ENCODE results near the gene HSPA6.
A peak's percentile ranks its signal among the peaks of the same experiment; 100 is the strongest.

HSPA6 gene

DNA sequence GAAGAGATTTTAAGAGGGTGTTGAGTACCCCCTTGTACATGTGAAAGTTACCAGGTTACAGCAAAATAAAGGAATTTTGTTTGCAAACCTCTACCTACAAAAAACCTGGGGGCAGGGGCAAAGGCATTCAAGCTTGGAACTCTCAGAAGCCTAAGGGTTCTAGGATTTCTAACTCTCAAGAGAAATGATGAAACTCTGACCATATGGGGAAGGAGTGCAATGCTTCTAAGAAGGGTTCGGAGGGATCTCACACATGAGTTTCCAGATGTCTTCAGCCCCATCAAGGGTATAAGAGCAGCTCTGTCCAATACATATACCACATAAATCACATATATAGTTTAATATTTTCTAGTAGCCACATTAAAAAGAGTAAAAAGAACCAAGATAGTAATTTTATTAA lies 26.4 kb upstream of the HSPA6 start:
- no peak for DNase-seq (ENCODE audit: low read depth)
- TF ChIP-seq, protein P1, sequence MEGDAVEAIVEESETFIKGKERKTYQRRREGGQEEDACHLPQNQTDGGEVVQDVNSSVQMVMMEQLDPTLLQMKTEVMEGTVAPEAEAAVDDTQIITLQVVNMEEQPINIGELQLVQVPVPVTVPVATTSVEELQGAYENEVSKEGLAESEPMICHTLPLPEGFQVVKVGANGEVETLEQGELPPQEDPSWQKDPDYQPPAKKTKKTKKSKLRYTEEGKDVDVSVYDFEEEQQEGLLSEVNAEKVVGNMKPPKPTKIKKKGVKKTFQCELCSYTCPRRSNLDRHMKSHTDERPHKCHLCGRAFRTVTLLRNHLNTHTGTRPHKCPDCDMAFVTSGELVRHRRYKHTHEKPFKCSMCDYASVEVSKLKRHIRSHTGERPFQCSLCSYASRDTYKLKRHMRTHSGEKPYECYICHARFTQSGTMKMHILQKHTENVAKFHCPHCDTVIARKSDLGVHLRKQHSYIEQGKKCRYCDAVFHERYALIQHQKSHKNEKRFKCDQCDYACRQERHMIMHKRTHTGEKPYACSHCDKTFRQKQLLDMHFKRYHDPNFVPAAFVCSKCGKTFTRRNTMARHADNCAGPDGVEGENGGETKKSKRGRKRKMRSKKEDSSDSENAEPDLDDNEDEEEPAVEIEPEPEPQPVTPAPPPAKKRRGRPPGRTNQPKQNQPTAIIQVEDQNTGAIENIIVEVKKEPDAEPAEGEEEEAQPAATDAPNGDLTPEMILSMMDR (IDR thresholded peaks at IDR 0.05; ENCODE audit: control insufficient read depth, insufficient read depth, low read depth, low read length, missing control alignments), result no peak
- no peak overlapping the region for H3K4me3 ChIP-seq (ENCODE audit: control insufficient read depth, low read depth, low read length)

GRCh38 chr1:161498646-161499045 lies 25.7 kb upstream of the HSPA6 start:
- TF ChIP-seq, protein P1 (IDR thresholded peaks at IDR 0.05; ENCODE audit: control insufficient read depth, insufficient read depth, low read depth, low read length, missing control alignments), result no peak
- DNase-seq (ENCODE audit: low read depth), result no peak
- no peak overlapping the region for H3K4me3 ChIP-seq (ENCODE audit: control insufficient read depth, low read depth, low read length)

GRCh38 chr1:161499099-161500039 lies 25.0 kb upstream of the HSPA6 start:
- H3K4me3 ChIP-seq (ENCODE audit: control insufficient read depth, low read depth, low read length), result no peak overlapping the region
- DNase-seq (ENCODE audit: low read depth), result no peak
- TF ChIP-seq, protein P1 (IDR thresholded peaks at IDR 0.05; ENCODE audit: control insufficient read depth, insufficient read depth, low read depth, low read length, missing control alignments), result no peak

DNA sequence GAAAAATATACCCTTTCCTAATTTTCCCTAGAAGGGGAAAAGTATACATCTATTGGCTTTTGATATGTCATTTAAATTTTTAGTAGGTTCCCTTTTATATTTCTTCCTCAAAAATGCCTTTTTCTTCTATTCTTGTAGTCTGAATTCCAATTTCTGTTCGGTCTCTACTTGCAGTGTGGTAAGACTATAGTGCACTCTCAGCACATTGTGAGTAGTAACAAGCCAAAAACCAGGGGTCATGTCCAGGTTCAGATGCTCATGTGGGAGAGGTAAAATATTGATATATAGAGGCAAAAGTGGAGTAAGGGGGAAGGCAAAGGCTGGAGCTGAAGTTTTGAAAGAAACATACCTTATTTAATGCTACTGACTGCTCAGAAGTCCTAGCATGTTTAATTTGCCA lies 23.1 kb upstream of the HSPA6 start:
- DNase-seq (ENCODE audit: low read depth), result no peak
- TF ChIP-seq, protein P1 (IDR thresholded peaks at IDR 0.05; ENCODE audit: control insufficient read depth, insufficient read depth, low read depth, low read length, missing control alignments), result no peak
- H3K4me3 ChIP-seq (ENCODE audit: control insufficient read depth, low read depth, low read length), result no peak overlapping the region

- TF ChIP-seq, protein P1 (IDR thresholded peaks at IDR 0.05; ENCODE audit: control insufficient read depth, insufficient read depth, low read depth, low read length, missing control alignments), result no peak
- no peak overlapping the region for H3K4me3 ChIP-seq (ENCODE audit: control insufficient read depth, low read depth, low read length)
- no peak for DNase-seq (ENCODE audit: low read depth)
These were observed 22.2 kb upstream of the HSPA6 start for GRCh38 chr1:161502181-161502580.

DNA sequence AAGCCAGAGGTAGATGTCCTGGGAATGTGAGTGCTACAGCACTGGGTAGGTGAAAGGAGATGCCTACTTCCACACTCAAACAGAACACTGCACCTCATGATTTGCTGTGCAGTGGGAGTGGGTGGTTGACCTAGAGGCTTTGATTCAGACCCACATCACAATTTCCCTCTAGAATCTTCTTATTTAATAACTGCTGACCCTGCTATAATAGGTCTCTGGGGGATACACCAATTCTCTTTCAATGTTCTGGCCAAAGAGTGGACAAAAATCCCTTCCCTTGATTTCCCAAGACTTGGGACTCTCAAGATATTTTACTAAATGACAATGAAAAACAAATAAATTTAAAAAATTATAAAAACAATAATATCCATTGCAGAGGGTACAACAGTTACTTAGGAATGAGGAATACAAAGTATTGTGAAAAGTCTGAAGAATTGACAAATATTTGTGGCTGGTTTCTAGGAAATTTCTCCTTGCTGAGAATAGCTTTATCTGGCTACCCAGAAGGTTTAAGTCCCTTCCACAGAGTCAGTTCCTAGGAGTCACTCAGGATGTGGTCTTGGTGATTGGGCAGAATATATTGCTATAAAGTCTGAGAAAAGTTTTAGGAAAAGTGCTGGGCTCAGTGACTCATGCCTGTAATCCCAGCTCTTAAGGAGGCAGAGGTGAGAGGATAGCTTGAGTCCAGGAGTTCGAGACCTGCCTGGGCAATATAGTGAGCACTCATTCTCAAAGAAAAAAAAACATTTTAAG lies 21.5 kb upstream of the HSPA6 start:
- peak; percentile 57 for DNase-seq (ENCODE audit: low read depth)
- no peak overlapping the region for H3K4me3 ChIP-seq (ENCODE audit: control insufficient read depth, low read depth, low read length)
- TF ChIP-seq, protein P1 (IDR thresholded peaks at IDR 0.05; ENCODE audit: control insufficient read depth, insufficient read depth, low read depth, low read length, missing control alignments), result no peak
